HepG2 (cell line): ENCODE data around the gene TMEM164. TPM values are rescaled to one million over a fixed set of nuclear protein-coding genes. Genes with fewer than 3 reads are reported as not detected.

ENCODE experiments used
- ATAC-seq: fragments of 200-7000 bp; cut with Tn5 transposase; 3 replicates; pipeline ENCODE4 v1.9.1; 2020; ENCODE audit warnings: mild to moderate bottlenecking, moderate library complexity
- BruUV-seq: library from RNA; stranded (reverse); fragments of 400-500 nt; replicated peaks from 2 replicates; lab custom pipeline; 2021; lab: Mats Ljungman, UMichigan
- CTCF ChIA-PET: fragments of 300-600 bp; formaldehyde crosslinking; extraction: SDS; loops from one replicate; lab custom pipeline; 2021; ENCODE audit warnings: low total read pairs, inconsistent platforms, low intra/inter-chr PET ratio; lab: Yijun Ruan, JAX
- POLR2A ChIA-PET: fragments of 350-600 bp; sonication (Branson Sonifier 250); formaldehyde crosslinking; loops from one replicate; lab custom pipeline; 2020; ENCODE audit warnings: antibody characterized with exemption, inconsistent platforms; lab: Yijun Ruan, JAX
- DNase-seq: peaks from one replicate; pipeline ENCODE4 v3.0.0-alpha.2; 2015; ENCODE audit warnings: low spot score
- FAIRE-seq: peaks from 3 replicates; lab custom pipeline; 2011; peaks lifted over from hg19 to GRCh38; lab: Jason Lieb, UNC
- H2AFZ ChIP-seq: one replicate; pipeline ENCODE4 v1.6.1; 2011; ENCODE audit warnings: low read length, inconsistent platforms
- H3K27ac ChIP-seq: fragments of 300-600 bp; 3 replicates; pipeline ENCODE4 v1.8.0; 2011; ENCODE audit warnings: mixed run types, mild to moderate bottlenecking, mixed read lengths, low read length, inconsistent platforms; ENCODE audit not compliant: insufficient read depth; ENCODE audit errors: extremely low read length
- H3K27me3 ChIP-seq, 2 experiments: fragments of 200-600 bp in 1 of 2; 2 replicates in 1 of 2; 3 replicates in 1 of 2; pipeline versions ENCODE4 v1.6.0 to v1.8.0; 2011; ENCODE audit warnings: low read length in 2 of 2, mild to moderate bottlenecking in 2 of 2, moderate library complexity in 2 of 2, inconsistent platforms in 1 of 2; ENCODE audit not compliant: insufficient read depth in 2 of 2, control insufficient read depth in 1 of 2
- H3K36me3 ChIP-seq, 2 experiments: fragments of 200-600 bp in 1 of 2; replicated peaks in 1 of 2; 2 replicates in 1 of 2; 3 replicates in 1 of 2; pipeline versions ENCODE4 v1.5.1 to v1.8.0; 2011; ENCODE audit warnings: low read length in 2 of 2, inconsistent platforms in 1 of 2; ENCODE audit not compliant: insufficient read depth in 2 of 2, control insufficient read depth in 1 of 2
- H3K4me1 ChIP-seq: 2 replicates; pipeline ENCODE4 v1.5.1; 2012; ENCODE audit warnings: low read length, inconsistent platforms; ENCODE audit not compliant: insufficient read depth
- H3K4me2 ChIP-seq: 2 replicates; pipeline ENCODE4 v1.6.0; 2011; ENCODE audit warnings: low read depth, low read length, inconsistent platforms
- H3K4me3 ChIP-seq, 3 experiments: fragments of 200-600 bp in 1 of 3; sonication (generic), shearing (Covaris generic) in 1 of 3; replicated peaks in 1 of 3; 2 replicates each; pipeline ENCODE4 v1.5.1; 2011 to 2016; ENCODE audit warnings: low read length in 3 of 3, inconsistent platforms in 2 of 3, low read depth in 2 of 3, mild to moderate bottlenecking in 2 of 3, control low read depth in 1 of 3, mixed read lengths in 1 of 3; ENCODE audit not compliant: insufficient read depth in 1 of 3
- H3K79me2 ChIP-seq: one replicate; pipeline ENCODE4 v1.6.1; 2011; ENCODE audit warnings: low read length, inconsistent platforms; ENCODE audit not compliant: insufficient read depth
- H3K9ac ChIP-seq: 2 replicates; pipeline ENCODE4 v1.6.0; 2011; ENCODE audit warnings: mild to moderate bottlenecking, low read depth, low read length, inconsistent platforms; ENCODE audit not compliant: insufficient read depth
- H3K9me3 ChIP-seq: 2 replicates; pipeline ENCODE4 v1.5.1; 2012; ENCODE audit warnings: mild to moderate bottlenecking, low read length
- H4K20me1 ChIP-seq: 2 replicates; pipeline ENCODE4 v1.6.0; 2011; ENCODE audit warnings: inconsistent platforms, mild to moderate bottlenecking, low read length, moderate library complexity; ENCODE audit not compliant: insufficient read depth
- ETS1 ChIP-seq: sonication (generic); formaldehyde crosslinking; IDR thresholded peaks from 2 replicates; pipeline ENCODE4 v1.4.0; 2020; ENCODE audit warnings: missing genetic modification reagents
- NFE2L1 ChIP-seq: sonication (generic); formaldehyde crosslinking; IDR thresholded peaks from 2 replicates; pipeline ENCODE4 v1.4.0; 2020; ENCODE audit warnings: missing genetic modification reagents, mild to moderate bottlenecking, borderline replicate concordance
- PBX2 ChIP-seq: IDR thresholded peaks from 2 replicates; pipeline ENCODE4 v1.6.1; 2016; ENCODE audit warnings: control low read depth
- ZNF619 ChIP-seq: sonication (generic); formaldehyde crosslinking; IDR thresholded peaks from 2 replicates; pipeline ENCODE4 v1.4.0; 2020; ENCODE audit warnings: mild to moderate bottlenecking, missing genetic modification reagents
- ZNF652 ChIP-seq: IDR thresholded peaks from 2 replicates; pipeline ENCODE4 v1.6.1; 2016; ENCODE audit warnings: low read depth, borderline replicate concordance
- ZXDC ChIP-seq: sonication (generic); formaldehyde crosslinking; IDR thresholded peaks from 2 replicates; pipeline ENCODE4 v1.5.0; 2020; ENCODE audit warnings: mild to moderate bottlenecking, missing genetic modification reagents
- WGBS: methylation state at CpG from one replicate; pipeline ENCODE4 v1.1.6; 2017; ENCODE audit warnings: low lambda C conversion rate; 5-methylcytosine and 5-hydroxymethylcytosine counted together
- in situ Hi-C: cut with HindIII; loops from 2 replicates; pipeline ENCODE4 v1.10.0; 2017; ENCODE audit warnings: low pct_unique_long_range_greater_than_20kb; ENCODE audit not compliant: extremely low pct_ligation_motif_present
- intact Hi-C: fragments of 100-400 bp; cut with micrococcal nuclease; formaldehyde crosslinking; loops from one replicate; pipeline ENCODE4 v1.10.0; 2022; ENCODE audit not compliant: unreplicated experiment
- polyA plus RNA-seq, 8 experiments: library from polyadenylated mRNA; depleted of rRNA in 3 of 8; stranded (reverse) in 7 of 8; unstranded in 1 of 8; fragments of >200 nt; fragmentation: Illumina TruSeq in 4 of 8; extraction: Trizol in 4 of 8; gene quantifications; 2 replicates each; pipeline versions ENCODE4 v1.2.1 to v1.2.3, GENCODE V29; 2011 to 2016; ENCODE audit warnings: low read depth in 4 of 8, missing spikeins in 1 of 8, mixed read lengths in 1 of 8; ENCODE audit not compliant: insufficient read depth in 1 of 8
- total RNA-seq, 5 experiments: library from RNA; depleted of rRNA; stranded (reverse); fragments of >200 nt; fragmentation: Illumina TruSeq; extraction: Trizol; gene quantifications; 2 replicates each; pipeline ENCODE4 v1.2.3, GENCODE V29; 2016; ENCODE audit warnings: low read depth in 1 of 5

Gene TMEM164
- total and polyA plus RNA-seq, 2 of the 13 experiments (the other 11 are each of a cell fraction or from before 2014, with no cell fraction given) = 5.8 to 13.2 TPM

- no peaks in the 10 kb centered on the region for H3K9me3 ChIP-seq
- no peak for DNase-seq
- 45% methylated on average over 2 of the region's 2 CpGs for whole genome bisulfite sequencing
- intact Hi-C loops = no loop called here
- CTCF ChIA-PET = no interaction called here
- no peak for ATAC-seq
- no peak overlapping the region for H2AFZ ChIP-seq
- H4K20me1 ChIP-seq = no peaks in the 10 kb centered on the region
- no peak overlapping the region for H3K4me2 ChIP-seq
- H3K4me3 ChIP-seq = no peak overlapping the region
- TF ChIP-seq ZNF652 (CRISPR knock-in tag) (no peak), PBX2 (CRISPR knock-in tag) (no peak), NFE2L1 (CRISPR knock-in tag) (no peak), ZXDC (CRISPR knock-in tag) (no peak), ZNF619 (CRISPR knock-in tag) (no peak), ETS1 (CRISPR knock-in tag) (no peak)
- no peak overlapping the region for H3K27ac ChIP-seq
- H3K9ac ChIP-seq = no peak overlapping the region
- no peaks in the 10 kb centered on the region for H3K27me3 ChIP-seq
- no peaks in the 10 kb centered on the region for H3K36me3 ChIP-seq
- FAIRE-seq = no peak
- no peaks in the 10 kb centered on the region for H3K4me1 ChIP-seq
- BruUV-seq = no TSS peak
- H3K79me2 ChIP-seq = no peaks in the 10 kb centered on the region
- POLR2A ChIA-PET = no interaction called here
- in situ Hi-C loops = no loop called here
Observed at GRCh38 chrX:109954333-109954732, 48.6 kb upstream of the TMEM164 start.
